C4-2B (cell line): ENCODE measurements around the gene TLCD3A.

Experiments used
- ZFX ChIP-seq: fragments of 450-650 bp; IDR thresholded peaks from 2 replicates; pipeline ENCODE4 v1.6.1; 2017
- TF ChIP-seq, protein P1 (sequence below): fragments of 450-650 bp; conservative IDR thresholded peaks from 2 replicates; pipeline ENCODE4 v1.5.1; 2017; ENCODE audit warnings: mild to moderate bottlenecking

DNA sequence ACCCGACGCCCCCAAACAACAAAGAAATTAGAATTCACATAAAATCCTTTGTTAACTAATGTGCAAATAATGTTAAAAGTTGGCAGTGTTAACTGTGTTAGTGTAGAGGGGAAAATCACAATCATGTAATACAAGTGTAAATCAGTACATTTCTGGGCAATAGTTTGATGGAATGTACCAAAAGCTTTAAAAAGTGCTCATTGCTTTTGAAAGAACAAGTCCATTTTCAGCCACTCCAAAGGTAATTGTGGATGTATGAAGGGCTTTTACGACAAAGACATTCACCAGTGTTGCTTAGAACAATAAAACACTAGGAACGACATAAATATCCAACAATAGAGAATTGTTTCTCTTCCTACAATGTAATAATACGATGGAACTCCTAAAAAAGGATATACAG lies 40.6 kb downstream of the TLCD3A start:
- TF ChIP-seq, protein P1, sequence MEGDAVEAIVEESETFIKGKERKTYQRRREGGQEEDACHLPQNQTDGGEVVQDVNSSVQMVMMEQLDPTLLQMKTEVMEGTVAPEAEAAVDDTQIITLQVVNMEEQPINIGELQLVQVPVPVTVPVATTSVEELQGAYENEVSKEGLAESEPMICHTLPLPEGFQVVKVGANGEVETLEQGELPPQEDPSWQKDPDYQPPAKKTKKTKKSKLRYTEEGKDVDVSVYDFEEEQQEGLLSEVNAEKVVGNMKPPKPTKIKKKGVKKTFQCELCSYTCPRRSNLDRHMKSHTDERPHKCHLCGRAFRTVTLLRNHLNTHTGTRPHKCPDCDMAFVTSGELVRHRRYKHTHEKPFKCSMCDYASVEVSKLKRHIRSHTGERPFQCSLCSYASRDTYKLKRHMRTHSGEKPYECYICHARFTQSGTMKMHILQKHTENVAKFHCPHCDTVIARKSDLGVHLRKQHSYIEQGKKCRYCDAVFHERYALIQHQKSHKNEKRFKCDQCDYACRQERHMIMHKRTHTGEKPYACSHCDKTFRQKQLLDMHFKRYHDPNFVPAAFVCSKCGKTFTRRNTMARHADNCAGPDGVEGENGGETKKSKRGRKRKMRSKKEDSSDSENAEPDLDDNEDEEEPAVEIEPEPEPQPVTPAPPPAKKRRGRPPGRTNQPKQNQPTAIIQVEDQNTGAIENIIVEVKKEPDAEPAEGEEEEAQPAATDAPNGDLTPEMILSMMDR: no peak
- TF ChIP-seq ZFX: no peak
